Activated naive CD4-positive, alpha-beta T cell treated with anti-CD3 and anti-CD28 coated beads, Interleukin-2, amount 10 ng/mL, durations not matched to agents 5 hours and 36 hours (primary cell): ENCODE results near the gene EXOC6B. TPM values are rescaled to one million over a fixed set of nuclear protein-coding genes. Genes with fewer than 3 reads are reported as not detected.

Experiments
- total RNA-seq, 2 experiments: library from RNA; stranded (reverse); gene quantifications; one replicate each; pipeline ENCODE4 v1.2.3, GENCODE V29; 2021

EXOC6B gene
- 10 to 100 TPM; 15.2 to 16.3 TPM for total RNA-seq

GRCh38 chr2:72825257-72826155, at the start of gene EXOC6B:
TSS of gene EXOC6B (minus strand) at chr2:72826033.

GRCh38 chr2:72147303-72147971, 678.4 kb downstream of the EXOC6B start, which contains the start of gene CYP26B1:
TSS of gene CYP26B1 (minus strand) at chr2:72147862. CDS start at chr2:72147834, 28 bp downstream.

Other genes starting within 250 kb of the EXOC6B start
- under 1 TPM; 0.13 to 0.31 TPM for gene SPR, start 61.4 kb upstream of the EXOC6B start, total RNA-seq
- gene EMX1, start 91.5 kb upstream of the EXOC6B start, total RNA-seq = not detected
- gene SFXN5, start 245.7 kb upstream of the EXOC6B start, total RNA-seq = 1 to 10 TPM; 5.3 to 8.0 TPM